ENCODE results near the gene C16orf74.
A peak's percentile ranks its signal among the peaks of the same experiment; 100 is the strongest.

C16orf74 gene

GRCh38 chr16:85668676-85669424 is 82.0 kb downstream of the C16orf74 start:
- DNase-seq, result no peak

GRCh38 chr16:85667841-85668413 is 83.0 kb downstream of the C16orf74 start:
- no peak for DNase-seq

- no peak for DNase-seq
Observed at GRCh38 chr16:85667261-85667660, 83.6 kb downstream of the C16orf74 start.

GRCh38 chr16:85665929-85666328 is 85.0 kb downstream of the C16orf74 start:
- DNase-seq, result no peak

- no peak for DNase-seq
Observed at GRCh38 chr16:85665373-85665740, 85.5 kb downstream of the C16orf74 start.

- DNase-seq, result no peak
Observed at GRCh38 chr16:85664580-85665372, 86.1 kb downstream of the C16orf74 start.

- DNase-seq, result no peak
Observed at GRCh38 chr16:85663891-85664321, 87.0 kb downstream of the C16orf74 start.

- no peak for DNase-seq
Observed at GRCh38 chr16:85662976-85663830, 87.7 kb downstream of the C16orf74 start.

GRCh38 chr16:85662482-85662812 is 88.4 kb downstream of the C16orf74 start:
- no peak for DNase-seq

- no peak for DNase-seq
Observed at GRCh38 chr16:85661740-85662481, 89.0 kb downstream of the C16orf74 start.

GRCh38 chr16:85660843-85661739 is 89.8 kb downstream of the C16orf74 start:
- DNase-seq, result no peak

GRCh38 chr16:85659805-85660511 is 90.9 kb downstream of the C16orf74 start:
- peak; percentile 31 for DNase-seq

GRCh38 chr16:85659336-85659735 is 91.6 kb downstream of the C16orf74 start:
- DNase-seq, result no peak

GRCh38 chr16:85658504-85659326 is 92.2 kb downstream of the C16orf74 start:
- DNase-seq, result no peak

- no peak for DNase-seq
Observed at GRCh38 chr16:85657996-85658395, 92.9 kb downstream of the C16orf74 start.
